A549 (cell line): Measurements from ENCODE around the gene CYP4F3.

Experiments
- CTCF ChIP-seq: fragments of >200 bp; sonication (Bioruptor Twin); formaldehyde crosslinking; IDR thresholded peaks from 3 replicates; pipeline ENCODE4 v1.5.1; 2016
- E2F6 ChIP-seq: IDR thresholded peaks from 2 replicates; pipeline ENCODE4 v1.6.1; 2012; ENCODE audit warnings: low read depth, borderline replicate concordance
- ELK1 ChIP-seq: fragments of 150-350 bp; IDR thresholded peaks from 2 replicates; pipeline ENCODE4 v1.6.1; 2014; ENCODE audit warnings: low read depth, mild to moderate bottlenecking, low read length
- ESRRA ChIP-seq: fragments of 150-350 bp; IDR thresholded peaks from 2 replicates; pipeline ENCODE4 v1.6.1; 2014; ENCODE audit warnings: mild to moderate bottlenecking, low read length, borderline replicate concordance
- HOXA7 ChIP-seq: fragments of 250-450 bp; sonication (Bioruptor Pico); IDR thresholded peaks from 2 replicates; pipeline ENCODE4 v1.5.0; 2020; ENCODE audit warnings: mild to moderate bottlenecking, moderate library complexity
- KDM1A ChIP-seq: fragments of 200-600 bp; sonication (generic); IDR thresholded peaks from 2 replicates; pipeline ENCODE4 v1.6.1; 2016; ENCODE audit warnings: low read depth, mild to moderate bottlenecking
- MAZ ChIP-seq: fragments of 150-350 bp; IDR thresholded peaks from 2 replicates; pipeline ENCODE4 v1.6.1; 2014; ENCODE audit warnings: antibody characterized with exemption, low read depth, low read length, borderline replicate concordance
- POLR2A ChIP-seq: IDR thresholded peaks from 2 replicates; pipeline ENCODE4 v1.6.1; 2012; ENCODE audit warnings: mild to moderate bottlenecking, low read length

- TF ChIP-seq CTCF = no peak
- no peak for TF ChIP-seq HOXA7 (CRISPR knock-in tag)
- no peak for TF ChIP-seq POLR2A
- no peak for TF ChIP-seq KDM1A
- no peak for TF ChIP-seq E2F6
- TF ChIP-seq MAZ = no peak
- no peak for TF ChIP-seq ELK1
- TF ChIP-seq ESRRA = no peak
Observed at GRCh38 chr19:15683411-15683810, 42.7 kb downstream of the CYP4F3 start.
